ENCODE measurements around the gene TULP3.

Gene TULP3

DNA sequence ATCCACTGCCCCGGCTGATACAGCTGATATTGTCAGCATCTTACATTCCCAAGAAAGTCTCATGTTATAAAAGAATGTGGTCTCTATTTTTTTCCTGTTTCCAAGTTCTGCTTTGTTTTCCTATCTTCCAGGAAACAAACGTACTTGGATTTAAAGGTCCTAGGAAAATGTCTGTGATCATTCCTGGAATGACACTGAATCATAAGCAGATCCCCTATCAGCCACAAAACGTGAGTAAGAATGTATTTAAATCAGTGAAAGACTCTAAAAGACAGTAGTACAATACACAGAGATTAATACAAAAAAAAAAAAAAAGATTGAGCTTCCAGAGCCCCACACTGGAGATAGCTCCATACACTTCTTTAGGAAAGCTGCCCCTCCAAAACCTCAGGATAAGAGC lies 46.8 kb downstream of the TULP3 start:
- Histone ChIP-seq H3K9me3 (ENCODE audit: control insufficient read depth, insufficient read depth, low read depth, low read length) (no peaks in the 10 kb centered on the region), H3K4me3 (ENCODE audit: low read depth, low read length) (no peak overlapping the region), H3K27ac (ENCODE audit: extremely low read depth, low read depth, low read length) (no peak overlapping the region), H3K4me1 (ENCODE audit: control insufficient read depth, insufficient read depth, low read length) (no peaks in the 10 kb centered on the region), H3K36me3 (ENCODE audit: control insufficient read depth in 2 of 2, insufficient read depth in 1 of 2, low read length in 2 of 2) (peaks cover 30 to 67% of the 10 kb centered on the region in 2 experiments)
- no peak for TF ChIP-seq WT1 (tag by site-specific recombination; IDR thresholded peaks at IDR 0.05)
- TF ChIP-seq TCF7L2 (IDR thresholded peaks at IDR 0.05; ENCODE audit: borderline replicate concordance, low read depth, low read length) = no peak
- TF ChIP-seq ZNF157 (tag by site-specific recombination; IDR thresholded peaks at IDR 0.05) = no peak
- TF ChIP-seq ZNF202 (tag by site-specific recombination; IDR thresholded peaks at IDR 0.05; ENCODE audit: borderline replicate concordance) = no peak
- TF ChIP-seq ZBTB8A (tag by site-specific recombination; IDR thresholded peaks at IDR 0.05) = no peak
- TF ChIP-seq KLF7 (tag by site-specific recombination; IDR thresholded peaks at IDR 0.05; ENCODE audit: borderline replicate concordance) = no peak
- no peak for TF ChIP-seq ZNF37A (tag by site-specific recombination; IDR thresholded peaks at IDR 0.05)
- TF ChIP-seq, protein P1, sequence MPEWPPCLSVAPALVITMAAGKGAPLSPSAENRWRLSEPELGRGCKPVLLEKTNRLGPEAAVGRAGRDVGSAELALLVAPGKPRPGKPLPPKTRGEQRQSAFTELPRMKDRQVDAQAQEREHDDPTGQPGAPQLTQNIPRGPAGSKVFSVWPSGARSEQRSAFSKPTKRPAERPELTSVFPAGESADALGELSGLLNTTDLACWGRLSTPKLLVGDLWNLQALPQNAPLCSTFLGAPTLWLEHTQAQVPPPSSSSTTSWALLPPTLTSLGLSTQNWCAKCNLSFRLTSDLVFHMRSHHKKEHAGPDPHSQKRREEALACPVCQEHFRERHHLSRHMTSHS (tag by site-specific recombination; IDR thresholded peaks at IDR 0.05) = no peak
- TF ChIP-seq ZNF837 (tag by site-specific recombination; IDR thresholded peaks at IDR 0.05) = no peak
- ChIA-PET POLR2A (interaction anchor here (0.8 kb wide), 1 partner anchor 47 kb away, joined by 4 read pairs; no protein-coding TSS in a partner anchor), CTCF (no interaction called here)

DNA sequence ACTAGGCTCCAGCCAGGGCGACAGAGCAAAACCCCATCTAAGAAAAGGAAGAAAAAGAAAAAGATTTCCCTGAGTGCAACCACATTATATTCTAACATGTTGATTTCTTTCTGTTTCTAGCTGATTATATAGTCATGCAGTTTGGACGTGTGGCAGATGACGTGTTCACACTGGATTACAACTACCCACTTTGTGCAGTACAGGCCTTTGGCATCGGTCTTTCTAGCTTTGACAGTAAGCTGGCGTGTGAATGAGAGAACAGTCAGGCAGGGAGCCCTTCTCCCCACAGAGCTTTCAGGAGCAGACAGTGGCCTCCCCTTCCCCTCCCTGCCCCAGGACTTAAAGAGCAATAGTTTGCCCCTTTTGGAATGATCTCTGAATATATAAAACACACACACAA lies 48.5 kb downstream of the TULP3 start:
- no peaks in the 10 kb centered on the region for H3K9me3 ChIP-seq (ENCODE audit: control insufficient read depth, insufficient read depth, low read depth, low read length)
- ChIA-PET POLR2A (no interaction called here), CTCF (interaction anchor here (1.4 kb wide), 1 partner anchor 54 kb away, joined by 4 read pairs; no protein-coding TSS in a partner anchor)
- no peaks in the 10 kb centered on the region for H3K4me1 ChIP-seq (ENCODE audit: control insufficient read depth, insufficient read depth, low read length)
- peaks cover 16 to 53% of the 10 kb centered on the region in 2 experiments for H3K36me3 ChIP-seq (ENCODE audit: control insufficient read depth in 2 of 2, insufficient read depth in 1 of 2, low read length in 2 of 2)
- TF ChIP-seq ZNF544 (tag by site-specific recombination; IDR thresholded peaks at IDR 0.05) (no peak), ZNF555 (tag by site-specific recombination; conservative IDR thresholded peaks at IDR 0.05) (no peak), ZNF658 (tag by site-specific recombination; IDR thresholded peaks at IDR 0.05) (no peak)
- no peak overlapping the region for H3K27ac ChIP-seq (ENCODE audit: extremely low read depth, low read depth, low read length)
- no peak overlapping the region for H3K4me3 ChIP-seq (ENCODE audit: low read depth, low read length)

DNA sequence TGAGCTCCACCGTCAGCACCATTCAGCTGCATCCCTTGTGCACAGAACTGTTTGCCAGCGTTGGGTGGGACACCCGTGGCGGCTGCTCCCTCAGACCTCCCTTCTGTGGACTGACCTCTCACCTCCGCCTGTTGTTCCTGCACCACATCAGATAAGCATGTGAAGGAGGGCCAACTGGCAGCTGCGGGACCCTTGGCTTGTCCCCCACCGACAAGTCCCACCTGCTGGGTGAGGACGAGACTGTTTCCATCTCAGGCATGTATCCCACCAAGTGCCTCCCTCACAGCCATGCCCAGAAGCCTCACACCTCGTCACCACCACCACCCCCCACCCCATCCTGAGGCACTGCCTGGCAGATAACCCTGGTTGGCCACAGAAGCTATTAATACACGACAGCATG lies 49.9 kb downstream of the TULP3 start:
- peaks cover 6 to 41% of the 10 kb centered on the region in 2 experiments; a peak in 2 of 3 replicates for H3K36me3 ChIP-seq (ENCODE audit: control insufficient read depth in 2 of 2, insufficient read depth in 1 of 2, low read length in 2 of 2)
- CTCF ChIA-PET = interaction anchor here (0.6 to 1.0 kb wide), 4 partner anchors 9 to 334 kb away, joined by 3 to 4 read pairs (median 4); no protein-coding TSS in a partner anchor
- no peaks in the 10 kb centered on the region for H3K9me3 ChIP-seq (ENCODE audit: control insufficient read depth, insufficient read depth, low read depth, low read length)
- no peaks in the 10 kb centered on the region for H3K4me1 ChIP-seq (ENCODE audit: control insufficient read depth, insufficient read depth, low read length)
- TF ChIP-seq ZNF596 (tag by site-specific recombination; IDR thresholded peaks at IDR 0.05) = no peak
- no peak for TF ChIP-seq ZNF530 (tag by site-specific recombination; IDR thresholded peaks at IDR 0.05; ENCODE audit: low read depth)
- TF ChIP-seq ZNF629 (tag by site-specific recombination; IDR thresholded peaks at IDR 0.05) = no peak
- TF ChIP-seq, protein P2, sequence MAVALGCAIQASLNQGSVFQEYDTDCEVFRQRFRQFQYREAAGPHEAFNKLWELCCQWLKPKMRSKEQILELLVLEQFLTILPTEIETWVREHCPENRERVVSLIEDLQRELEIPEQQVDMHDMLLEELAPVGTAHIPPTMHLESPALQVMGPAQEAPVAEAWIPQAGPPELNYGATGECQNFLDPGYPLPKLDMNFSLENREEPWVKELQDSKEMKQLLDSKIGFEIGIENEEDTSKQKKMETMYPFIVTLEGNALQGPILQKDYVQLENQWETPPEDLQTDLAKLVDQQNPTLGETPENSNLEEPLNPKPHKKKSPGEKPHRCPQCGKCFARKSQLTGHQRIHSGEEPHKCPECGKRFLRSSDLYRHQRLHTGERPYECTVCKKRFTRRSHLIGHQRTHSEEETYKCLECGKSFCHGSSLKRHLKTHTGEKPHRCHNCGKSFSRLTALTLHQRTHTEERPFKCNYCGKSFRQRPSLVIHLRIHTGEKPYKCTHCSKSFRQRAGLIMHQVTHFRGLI (tag by site-specific recombination; IDR thresholded peaks at IDR 0.05) = no peak
- no peak for TF ChIP-seq ZNF133 (tag by site-specific recombination; IDR thresholded peaks at IDR 0.05)
- TF ChIP-seq, protein P3, sequence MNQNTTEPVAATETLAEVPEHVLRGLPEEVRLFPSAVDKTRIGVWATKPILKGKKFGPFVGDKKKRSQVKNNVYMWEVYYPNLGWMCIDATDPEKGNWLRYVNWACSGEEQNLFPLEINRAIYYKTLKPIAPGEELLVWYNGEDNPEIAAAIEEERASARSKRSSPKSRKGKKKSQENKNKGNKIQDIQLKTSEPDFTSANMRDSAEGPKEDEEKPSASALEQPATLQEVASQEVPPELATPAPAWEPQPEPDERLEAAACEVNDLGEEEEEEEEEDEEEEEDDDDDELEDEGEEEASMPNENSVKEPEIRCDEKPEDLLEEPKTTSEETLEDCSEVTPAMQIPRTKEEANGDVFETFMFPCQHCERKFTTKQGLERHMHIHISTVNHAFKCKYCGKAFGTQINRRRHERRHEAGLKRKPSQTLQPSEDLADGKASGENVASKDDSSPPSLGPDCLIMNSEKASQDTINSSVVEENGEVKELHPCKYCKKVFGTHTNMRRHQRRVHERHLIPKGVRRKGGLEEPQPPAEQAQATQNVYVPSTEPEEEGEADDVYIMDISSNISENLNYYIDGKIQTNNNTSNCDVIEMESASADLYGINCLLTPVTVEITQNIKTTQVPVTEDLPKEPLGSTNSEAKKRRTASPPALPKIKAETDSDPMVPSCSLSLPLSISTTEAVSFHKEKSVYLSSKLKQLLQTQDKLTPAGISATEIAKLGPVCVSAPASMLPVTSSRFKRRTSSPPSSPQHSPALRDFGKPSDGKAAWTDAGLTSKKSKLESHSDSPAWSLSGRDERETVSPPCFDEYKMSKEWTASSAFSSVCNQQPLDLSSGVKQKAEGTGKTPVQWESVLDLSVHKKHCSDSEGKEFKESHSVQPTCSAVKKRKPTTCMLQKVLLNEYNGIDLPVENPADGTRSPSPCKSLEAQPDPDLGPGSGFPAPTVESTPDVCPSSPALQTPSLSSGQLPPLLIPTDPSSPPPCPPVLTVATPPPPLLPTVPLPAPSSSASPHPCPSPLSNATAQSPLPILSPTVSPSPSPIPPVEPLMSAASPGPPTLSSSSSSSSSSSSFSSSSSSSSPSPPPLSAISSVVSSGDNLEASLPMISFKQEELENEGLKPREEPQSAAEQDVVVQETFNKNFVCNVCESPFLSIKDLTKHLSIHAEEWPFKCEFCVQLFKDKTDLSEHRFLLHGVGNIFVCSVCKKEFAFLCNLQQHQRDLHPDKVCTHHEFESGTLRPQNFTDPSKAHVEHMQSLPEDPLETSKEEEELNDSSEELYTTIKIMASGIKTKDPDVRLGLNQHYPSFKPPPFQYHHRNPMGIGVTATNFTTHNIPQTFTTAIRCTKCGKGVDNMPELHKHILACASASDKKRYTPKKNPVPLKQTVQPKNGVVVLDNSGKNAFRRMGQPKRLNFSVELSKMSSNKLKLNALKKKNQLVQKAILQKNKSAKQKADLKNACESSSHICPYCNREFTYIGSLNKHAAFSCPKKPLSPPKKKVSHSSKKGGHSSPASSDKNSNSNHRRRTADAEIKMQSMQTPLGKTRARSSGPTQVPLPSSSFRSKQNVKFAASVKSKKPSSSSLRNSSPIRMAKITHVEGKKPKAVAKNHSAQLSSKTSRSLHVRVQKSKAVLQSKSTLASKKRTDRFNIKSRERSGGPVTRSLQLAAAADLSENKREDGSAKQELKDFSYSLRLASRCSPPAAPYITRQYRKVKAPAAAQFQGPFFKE (tag by site-specific recombination; IDR thresholded peaks at IDR 0.05; ENCODE audit: borderline replicate concordance) = no peak
- no peak for TF ChIP-seq ZNF292 (tag by site-specific recombination; IDR thresholded peaks at IDR 0.05; ENCODE audit: borderline replicate concordance, low read depth)
- no peak for TF ChIP-seq ZEB2 (tag by site-specific recombination; IDR thresholded peaks at IDR 0.05)
- no peak for TF ChIP-seq ZNF621 (tag by site-specific recombination; IDR thresholded peaks at IDR 0.05)
- no peak for TF ChIP-seq ZNF23 (tag by site-specific recombination; IDR thresholded peaks at IDR 0.05; ENCODE audit: borderline replicate concordance)
- TF ChIP-seq, protein P1 (tag by site-specific recombination; IDR thresholded peaks at IDR 0.05) = no peak
- H3K27ac ChIP-seq (ENCODE audit: extremely low read depth, low read depth, low read length) = no peak overlapping the region
- POLR2A ChIA-PET = no interaction called here
- H3K4me3 ChIP-seq (ENCODE audit: low read depth, low read length) = no peak overlapping the region
